Breast epithelium (tissue), 4 donors: ENCODE data around the gene POSTN. TPM values are rescaled to one million over a fixed set of nuclear protein-coding genes. Genes with fewer than 3 reads are reported as not detected.
"Not testable (repeated sequence)": the region's sequence is repeated elsewhere in the genome, so short reads cannot be mapped to it uniquely, and the experiment has no call there.

Experiments
- DNase-seq, 2 donors: peaks; one replicate each; pipeline ENCODE4 v3.0.0-alpha.2; 2019; ENCODE audit warnings: low spot score in 2 of 2
- H3K27ac ChIP-seq, 2 donors: fragments of 200-600 bp; sonication (generic) in 1 of 2; one replicate each; pipeline ENCODE4 v1.5.1; 2016 to 2019; ENCODE audit warnings: mild to moderate bottlenecking in 1 of 2
- H3K27me3 ChIP-seq, 2 donors: fragments of 200-600 bp; sonication (generic) in 1 of 2; one replicate each; pipeline versions ENCODE4 v1.5.1 to v1.6.0; 2017 to 2019; ENCODE audit warnings: control low read depth in 1 of 2, mild to moderate bottlenecking in 1 of 2
- H3K36me3 ChIP-seq: fragments of 200-600 bp; one replicate; pipeline ENCODE4 v1.5.1; 2019
- H3K4me1 ChIP-seq, 2 donors: fragments of 200-600 bp; sonication (generic); one replicate each; pipeline ENCODE4 v1.5.1; 2016 to 2019; ENCODE audit warnings: control low read depth in 1 of 2
- H3K4me3 ChIP-seq, 3 donors: fragments of 200-600 bp; sonication (generic); 1 replicate in 2 of 3; 2 replicates in 1 of 3; pipeline ENCODE4 v1.5.1; 2016 to 2019; ENCODE audit warnings: mild to moderate bottlenecking in 3 of 3, moderate library complexity in 2 of 3
- H3K9me3 ChIP-seq, 2 donors: fragments of 200-600 bp; sonication (generic) in 1 of 2; one replicate each; pipeline ENCODE4 v1.5.1; 2016 to 2019; ENCODE audit warnings: control low read depth in 1 of 2
- CTCF ChIP-seq, 3 donors: fragments of 450-650 bp; IDR thresholded peaks; one replicate each; pipeline ENCODE4 v1.5.1; 2016 to 2017; ENCODE audit warnings: antibody characterized with exemption in 3 of 3, mild to moderate bottlenecking in 3 of 3, moderate library complexity in 3 of 3
- POLR2A ChIP-seq: fragments of 450-650 bp; IDR thresholded peaks from one replicate; pipeline ENCODE4 v1.6.1; 2016; ENCODE audit warnings: antibody characterized with exemption, mild to moderate bottlenecking, moderate library complexity
- POLR2AphosphoS5 ChIP-seq, 3 donors: sonication (generic); formaldehyde crosslinking; IDR thresholded peaks; one replicate each; pipeline ENCODE4 v1.6.1; 2017; ENCODE audit warnings: antibody characterized with exemption in 3 of 3
- intact Hi-C: fragments of 100-400 bp; cut with DNase I; formaldehyde crosslinking; loops from one replicate; pipeline ENCODE4 v1.15.1; 2023; ENCODE audit warnings: low total_unique reads
- total RNA-seq, 3 donors: library from RNA; depleted of rRNA; stranded (reverse); fragments of >200 nt; gene quantifications; one replicate each; pipeline ENCODE4 v1.1.0, GENCODE V29; 2016

Gene POSTN
- total RNA-seq, 3 donors from 2014 or later = 20.1 to 30.8 (median 27.8) TPM

DNA sequence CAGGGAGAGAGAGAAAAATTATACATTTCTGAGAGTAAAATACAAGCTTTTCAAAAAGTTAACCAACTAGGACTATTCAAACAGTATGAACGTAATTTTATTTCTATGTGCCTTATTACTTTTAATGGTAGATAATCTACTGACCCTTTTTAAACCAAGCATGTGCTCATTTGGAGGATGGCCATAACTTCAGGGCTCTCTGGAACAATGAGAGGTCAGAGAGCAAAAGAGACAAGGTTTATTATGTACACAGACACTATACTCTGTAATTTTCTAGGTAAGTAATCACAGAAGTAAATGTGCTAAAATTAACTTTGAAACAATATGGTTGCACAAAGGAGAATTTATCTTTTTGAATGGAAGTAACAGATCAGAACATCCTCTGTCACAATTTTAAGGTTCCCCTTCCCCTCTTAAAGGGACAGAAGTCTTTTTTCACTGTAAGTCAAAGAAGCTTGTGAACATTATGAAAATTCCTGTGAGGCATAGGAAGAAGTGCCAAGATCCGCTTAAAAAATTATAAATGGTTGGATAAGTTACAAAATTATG, 1.0 kb downstream of the POSTN start:
- H3K4me3 ChIP-seq = peak overlapping the region; percentile 3 to 46 (median 22)
- no peak for TF ChIP-seq POLR2AphosphoS5 (IDR thresholded peaks at IDR 0.05)
- TF ChIP-seq CTCF (IDR thresholded peaks at IDR 0.05) = no peak
- no peak for TF ChIP-seq POLR2A
- H3K27ac ChIP-seq = peak overlapping the region; percentile 31 to 33
- no peaks in the 10 kb centered on the region for H3K4me1 ChIP-seq
- no peaks in the 10 kb centered on the region for H3K36me3 ChIP-seq
- no peak for DNase-seq
- intact Hi-C loops = no loop called here
- H3K9me3 ChIP-seq = no peaks in the 10 kb centered on the region
- no peaks in the 10 kb centered on the region for H3K27me3 ChIP-seq

- Histone ChIP-seq H3K27ac (peak overlapping the region; percentile 31 to 33), H3K4me3 (peak overlapping the region in 2 of 3 donors; percentile 22 to 46), H3K27me3 (no peaks in the 10 kb centered on the region), H3K4me1 (no peaks in the 10 kb centered on the region), H3K36me3 (no peaks in the 10 kb centered on the region), H3K9me3 (no peaks in the 10 kb centered on the region)
- intact Hi-C loops = no loop called here
- no peak for DNase-seq
- TF ChIP-seq CTCF (IDR thresholded peaks at IDR 0.05) (no peak), POLR2AphosphoS5 (IDR thresholded peaks at IDR 0.05) (no peak), POLR2A (no peak)
Observed at GRCh38 chr13:37596805-37597204, 1.8 kb downstream of the POSTN start.

- no peaks in the 10 kb centered on the region for H3K9me3 ChIP-seq
- no peaks in the 10 kb centered on the region for H3K4me1 ChIP-seq
- H3K36me3 ChIP-seq = no peaks in the 10 kb centered on the region
- intact Hi-C loops = no loop called here
- H3K27me3 ChIP-seq = no peaks in the 10 kb centered on the region
- no peak for TF ChIP-seq CTCF (IDR thresholded peaks at IDR 0.05)
- H3K4me3 ChIP-seq = no peak overlapping the region
- no peak for DNase-seq
- peak overlapping the region in 1 of 2 donors; percentile 45 for H3K27ac ChIP-seq
Observed at GRCh38 chr13:37595162-37595561, 3.4 kb downstream of the POSTN start.

- no peaks in the 10 kb centered on the region for H3K36me3 ChIP-seq
- H3K4me1 ChIP-seq = no peaks in the 10 kb centered on the region
- H3K27ac ChIP-seq = no peak overlapping the region
- intact Hi-C loops = no loop called here
- H3K27me3 ChIP-seq = no peaks in the 10 kb centered on the region
- H3K9me3 ChIP-seq = no peaks in the 10 kb centered on the region
- TF ChIP-seq POLR2A (no peak), CTCF (IDR thresholded peaks at IDR 0.05) (no peak), POLR2AphosphoS5 (IDR thresholded peaks at IDR 0.05) (no peak)
- no peak overlapping the region for H3K4me3 ChIP-seq
- DNase-seq = no peak
Observed at GRCh38 chr13:37594550-37594949, 4.0 kb downstream of the POSTN start.

DNA sequence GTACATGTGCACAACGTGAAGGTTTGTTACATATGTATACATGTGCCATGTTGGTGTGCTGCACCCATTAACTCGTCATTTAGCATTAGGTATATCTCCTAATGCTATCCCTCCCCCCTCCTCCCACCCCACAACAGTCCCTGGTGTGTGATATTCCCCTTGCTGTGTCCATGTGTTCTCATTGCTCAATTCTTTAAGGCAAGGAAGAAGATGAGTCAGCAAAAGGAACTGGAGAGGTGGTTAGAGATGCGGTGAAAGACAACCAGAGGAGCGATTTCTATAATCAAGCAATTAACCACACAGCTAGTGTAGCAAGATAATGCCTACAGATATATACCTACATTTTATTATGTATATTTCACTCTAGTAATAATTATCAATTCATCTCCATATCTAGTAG, 9.2 kb downstream of the POSTN start:
- H3K27me3 ChIP-seq, H3K9me3 ChIP-seq, intact Hi-C loops, H3K27ac ChIP-seq, DNase-seq, H3K36me3 ChIP-seq, H3K4me1 ChIP-seq, H3K4me3 ChIP-seq: not testable (repeated sequence)

DNA sequence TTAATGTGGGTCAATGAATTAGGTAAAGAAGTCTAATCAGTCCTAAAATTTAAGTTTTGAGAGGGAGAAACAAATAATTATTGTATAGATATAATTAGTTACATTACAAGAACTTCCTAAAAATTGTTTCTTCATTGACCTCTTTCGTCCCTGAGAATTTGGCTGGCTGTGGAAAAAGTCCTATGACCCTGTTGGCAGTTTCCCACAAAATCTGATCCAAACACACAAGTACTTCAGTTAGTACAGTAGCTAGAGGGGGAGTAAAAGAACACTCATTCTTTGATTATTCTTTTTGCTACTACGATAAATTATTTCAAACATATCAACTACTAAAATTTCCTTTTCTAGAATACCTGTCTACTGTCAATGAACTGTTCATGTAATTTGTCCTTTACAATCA, 11.3 kb downstream of the POSTN start:
- no peaks in the 10 kb centered on the region for H3K4me1 ChIP-seq
- TF ChIP-seq CTCF (IDR thresholded peaks at IDR 0.05) = no peak
- no peak for TF ChIP-seq POLR2AphosphoS5 (IDR thresholded peaks at IDR 0.05)
- TF ChIP-seq POLR2A = no peak

More for the DNA sequence above, 11.3 kb downstream of the POSTN start:
- H3K27ac ChIP-seq = no peak overlapping the region
- intact Hi-C loops = no loop called here
- no peaks in the 10 kb centered on the region for H3K36me3 ChIP-seq
- no peak overlapping the region for H3K4me3 ChIP-seq
- no peak for DNase-seq
- H3K27me3 ChIP-seq = no peaks in the 10 kb centered on the region
- H3K9me3 ChIP-seq = no peaks in the 10 kb centered on the region
